ENCODE measurements around the gene RAET1L. TPM values are rescaled to one million over a fixed set of nuclear protein-coding genes. Genes with fewer than 3 reads are reported as not detected.
A peak's percentile ranks its signal among the peaks of the same experiment; 100 is the strongest.
"Not testable (repeated sequence)": the region's sequence is repeated elsewhere in the genome, so short reads cannot be mapped to it uniquely, and the experiment has no call there.

RAET1L gene
- total RNA-seq, 1 donor from 2014 or later, result 3.1 TPM

- no peak for DNase-seq (ENCODE audit: low read depth)
- peak; percentile 54 for TF ChIP-seq CTCF (conservative IDR thresholded peaks at IDR 0.05; ENCODE audit: low read depth, low read length)
- H3K4me3 ChIP-seq (ENCODE audit: low read depth, low read length), result no peak overlapping the region
Observed at GRCh38 chr6:150016324-150017185, 8.8 kb downstream of the RAET1L start.

GRCh38 chr6:150015281-150016001 is 9.9 kb downstream of the RAET1L start:
- not testable (repeated sequence) for DNase-seq (ENCODE audit: low read depth); H3K4me3 ChIP-seq (ENCODE audit: low read depth, low read length)

- DNase-seq (ENCODE audit: low read depth); H3K4me3 ChIP-seq (ENCODE audit: low read depth, low read length): not testable (repeated sequence)
Observed at GRCh38 chr6:150014623-150015280, 10.6 kb downstream of the RAET1L start.

GRCh38 chr6:150013785-150014622 is 11.3 kb downstream of the RAET1L start:
- DNase-seq (ENCODE audit: low read depth); H3K4me3 ChIP-seq (ENCODE audit: low read depth, low read length): not testable (repeated sequence)

- not testable (repeated sequence) for DNase-seq (ENCODE audit: low read depth); H3K4me3 ChIP-seq (ENCODE audit: low read depth, low read length)
Observed at GRCh38 chr6:150012846-150013784, 12.2 kb downstream of the RAET1L start.

- DNase-seq (ENCODE audit: low read depth), result no peak
- H3K4me3 ChIP-seq (ENCODE audit: low read depth, low read length), result no peak overlapping the region
- no peak for TF ChIP-seq CTCF (conservative IDR thresholded peaks at IDR 0.05; ENCODE audit: low read depth, low read length)
Observed at GRCh38 chr6:150008588-150008987, 16.7 kb downstream of the RAET1L start.

- H3K4me3 ChIP-seq (ENCODE audit: low read depth, low read length), result no peak overlapping the region
- no peak for DNase-seq (ENCODE audit: low read depth)
- TF ChIP-seq CTCF (conservative IDR thresholded peaks at IDR 0.05; ENCODE audit: low read depth, low read length), result peak; percentile 56
Observed at GRCh38 chr6:150006961-150007464, 18.3 kb downstream of the RAET1L start.

Data from epithelial cell of proximal tubule (primary cell).